ENCODE data around the gene TYW1.
"Not testable (repeated sequence)": the region's sequence is repeated elsewhere in the genome, so short reads cannot be mapped to it uniquely, and the experiment has no call there.

The TYW1 gene

GRCh38 chr7:67191002-67191720 lies 194.5 kb downstream of the TYW1 start:
- DNase-seq (ENCODE audit: low read depth) = not testable (repeated sequence)

- peak; percentile 2 for DNase-seq (ENCODE audit: low read depth)
Observed at GRCh38 chr7:67192123-67192702, 195.6 kb downstream of the TYW1 start.

GRCh38 chr7:67192889-67193613 lies 196.4 kb downstream of the TYW1 start:
- DNase-seq (ENCODE audit: low read depth) = peak; percentile 12

GRCh38 chr7:67196176-67196575 lies 199.5 kb downstream of the TYW1 start:
- not testable (repeated sequence) for DNase-seq (ENCODE audit: low read depth)

GRCh38 chr7:67198865-67199526 lies 202.4 kb downstream of the TYW1 start:
- DNase-seq (ENCODE audit: low read depth) = not testable (repeated sequence)

- DNase-seq (ENCODE audit: low read depth) = not testable (repeated sequence)
Observed at GRCh38 chr7:67205772-67206171, 209.1 kb downstream of the TYW1 start.

- no peak for DNase-seq (ENCODE audit: low read depth)
Observed at GRCh38 chr7:67206452-67206851, 209.8 kb downstream of the TYW1 start.

- DNase-seq (ENCODE audit: low read depth) = not testable (repeated sequence)
Observed at GRCh38 chr7:67208656-67209055, 212.0 kb downstream of the TYW1 start.

GRCh38 chr7:67209256-67209655 lies 212.6 kb downstream of the TYW1 start:
- DNase-seq (ENCODE audit: low read depth) = no peak

- no peak for DNase-seq (ENCODE audit: low read depth)
Observed at GRCh38 chr7:67210567-67210966, 213.9 kb downstream of the TYW1 start.

GRCh38 chr7:67211650-67212330 lies 215.2 kb downstream of the TYW1 start:
- DNase-seq (ENCODE audit: low read depth) = not testable (repeated sequence)

GRCh38 chr7:67213038-67213437 lies 216.4 kb downstream of the TYW1 start:
- DNase-seq (ENCODE audit: low read depth) = not testable (repeated sequence)

- DNase-seq (ENCODE audit: low read depth) = peak; percentile 15
Observed at GRCh38 chr7:67223551-67223950, 226.9 kb downstream of the TYW1 start.

- peak; percentile 33 for DNase-seq (ENCODE audit: low read depth)
Observed at GRCh38 chr7:67226340-67226907, 229.8 kb downstream of the TYW1 start.

GRCh38 chr7:67226967-67227366 lies 230.3 kb downstream of the TYW1 start:
- not testable (repeated sequence) for DNase-seq (ENCODE audit: low read depth)

GRCh38 chr7:67229018-67229417 lies 232.4 kb downstream of the TYW1 start:
- DNase-seq (ENCODE audit: low read depth) = not testable (repeated sequence)

GRCh38 chr7:67230029-67230428 lies 233.4 kb downstream of the TYW1 start:
- DNase-seq (ENCODE audit: low read depth) = not testable (repeated sequence)

- DNase-seq (ENCODE audit: low read depth) = not testable (repeated sequence)
Observed at GRCh38 chr7:67233506-67233905, 236.9 kb downstream of the TYW1 start.

GRCh38 chr7:67236216-67236615 lies 239.6 kb downstream of the TYW1 start:
- not testable (repeated sequence) for DNase-seq (ENCODE audit: low read depth)

GRCh38 chr7:67242871-67243270 lies 246.2 kb downstream of the TYW1 start:
- DNase-seq (ENCODE audit: low read depth) = not testable (repeated sequence)

- not testable (repeated sequence) for DNase-seq (ENCODE audit: low read depth)
Observed at GRCh38 chr7:67248364-67248763, 251.7 kb downstream of the TYW1 start.

Data from GM04504 (cell line).